ENCODE measurements around the gene BDKRB1. TPM values are rescaled to one million over a fixed set of nuclear protein-coding genes. Genes with fewer than 3 reads are reported as not detected.

BDKRB1 gene
- total RNA-seq, 1 donor from 2014 or later: not detected

DNA sequence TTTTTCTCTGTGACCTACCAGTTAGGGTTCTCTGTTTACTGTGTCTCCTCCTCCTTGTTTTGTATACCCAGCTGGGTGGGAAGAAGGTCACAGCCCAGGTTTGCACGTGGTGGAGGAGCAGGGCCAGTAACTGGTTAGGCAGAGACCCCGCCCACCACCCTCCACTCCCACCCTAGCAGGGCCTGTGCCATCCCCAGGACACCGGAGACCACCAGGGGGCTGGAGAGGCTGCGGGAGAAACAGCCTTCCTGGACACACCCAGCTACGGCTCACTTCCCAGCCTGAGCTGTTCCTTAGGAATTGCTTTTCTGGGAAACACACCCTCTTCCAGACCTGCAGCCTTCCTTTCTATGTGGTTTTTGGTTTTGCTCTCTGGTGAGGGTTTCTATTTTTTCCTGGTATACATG lies 30.3 kb upstream of the BDKRB1 start:
- peak overlapping the region in 1 of 2 donors; percentile 16 for H3K27ac ChIP-seq
- no peaks in the 10 kb centered on the region for H3K9me3 ChIP-seq
- TF ChIP-seq, protein P1, sequence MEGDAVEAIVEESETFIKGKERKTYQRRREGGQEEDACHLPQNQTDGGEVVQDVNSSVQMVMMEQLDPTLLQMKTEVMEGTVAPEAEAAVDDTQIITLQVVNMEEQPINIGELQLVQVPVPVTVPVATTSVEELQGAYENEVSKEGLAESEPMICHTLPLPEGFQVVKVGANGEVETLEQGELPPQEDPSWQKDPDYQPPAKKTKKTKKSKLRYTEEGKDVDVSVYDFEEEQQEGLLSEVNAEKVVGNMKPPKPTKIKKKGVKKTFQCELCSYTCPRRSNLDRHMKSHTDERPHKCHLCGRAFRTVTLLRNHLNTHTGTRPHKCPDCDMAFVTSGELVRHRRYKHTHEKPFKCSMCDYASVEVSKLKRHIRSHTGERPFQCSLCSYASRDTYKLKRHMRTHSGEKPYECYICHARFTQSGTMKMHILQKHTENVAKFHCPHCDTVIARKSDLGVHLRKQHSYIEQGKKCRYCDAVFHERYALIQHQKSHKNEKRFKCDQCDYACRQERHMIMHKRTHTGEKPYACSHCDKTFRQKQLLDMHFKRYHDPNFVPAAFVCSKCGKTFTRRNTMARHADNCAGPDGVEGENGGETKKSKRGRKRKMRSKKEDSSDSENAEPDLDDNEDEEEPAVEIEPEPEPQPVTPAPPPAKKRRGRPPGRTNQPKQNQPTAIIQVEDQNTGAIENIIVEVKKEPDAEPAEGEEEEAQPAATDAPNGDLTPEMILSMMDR (IDR thresholded peaks at IDR 0.05): no peak
- no peaks in the 10 kb centered on the region for H3K27me3 ChIP-seq
- intact Hi-C loops (cut with DNase I): no loop called here
- no peaks in the 10 kb centered on the region for H3K4me1 ChIP-seq
- no peak overlapping the region for H3K4me3 ChIP-seq
- DNase-seq (ENCODE audit: low spot score in 2 of 2): no peak
- no peaks in the 10 kb centered on the region for H3K36me3 ChIP-seq

DNA sequence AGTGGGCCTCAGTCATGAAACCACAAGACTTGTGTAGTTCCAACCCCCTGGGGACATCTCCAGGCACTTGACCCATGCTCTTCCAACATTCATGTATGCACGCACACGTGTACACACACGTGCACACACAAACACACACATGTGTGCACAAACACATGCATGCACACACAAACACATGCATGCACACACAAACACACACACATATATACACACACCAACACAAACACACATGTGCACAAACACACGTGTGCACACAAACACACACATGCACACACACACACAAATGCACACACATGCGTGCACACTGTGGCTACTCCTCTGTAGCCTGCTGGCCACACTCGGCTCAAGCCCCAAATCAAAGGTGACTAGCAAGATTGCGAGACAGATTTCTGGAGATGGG lies 28.6 kb upstream of the BDKRB1 start:
- intact Hi-C loops (cut with DNase I): no loop called here
- Histone ChIP-seq H3K4me1 (no peaks in the 10 kb centered on the region), H3K36me3 (no peaks in the 10 kb centered on the region), H3K27me3 (no peaks in the 10 kb centered on the region), H3K9me3 (no peaks in the 10 kb centered on the region), H3K4me3 (no peak overlapping the region), H3K27ac (no peak overlapping the region)
- TF ChIP-seq, protein P1 (IDR thresholded peaks at IDR 0.05): no peak
- no peak for DNase-seq (ENCODE audit: low spot score in 2 of 2)

DNA sequence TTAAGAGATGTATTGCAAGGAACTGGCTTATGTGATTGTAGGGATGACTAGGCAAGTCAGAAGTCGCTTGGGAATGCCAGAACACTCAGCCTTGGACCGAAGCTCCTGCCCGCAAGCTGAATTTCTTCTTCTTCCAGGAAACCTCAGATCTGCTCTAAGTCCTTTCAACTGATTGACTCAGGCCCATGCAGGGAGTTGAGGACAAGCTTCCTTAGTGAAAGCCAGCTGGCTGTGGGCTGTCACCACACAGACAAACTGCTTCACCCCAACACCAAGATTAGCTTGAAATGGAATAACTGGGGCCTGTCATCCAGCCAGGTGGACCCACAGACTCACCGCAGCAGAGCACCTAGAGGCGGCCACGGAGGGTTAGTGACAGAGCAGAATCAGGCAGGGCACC lies 26.7 kb upstream of the BDKRB1 start:
- Histone ChIP-seq H3K27ac (no peak overlapping the region), H3K4me3 (no peak overlapping the region), H3K4me1 (no peaks in the 10 kb centered on the region), H3K36me3 (no peaks in the 10 kb centered on the region), H3K9me3 (no peaks in the 10 kb centered on the region), H3K27me3 (no peaks in the 10 kb centered on the region)
- TF ChIP-seq, protein P1 (IDR thresholded peaks at IDR 0.05): no peak
- intact Hi-C loops (cut with DNase I): no loop called here
- DNase-seq (ENCODE audit: low spot score in 2 of 2): no peak

DNA sequence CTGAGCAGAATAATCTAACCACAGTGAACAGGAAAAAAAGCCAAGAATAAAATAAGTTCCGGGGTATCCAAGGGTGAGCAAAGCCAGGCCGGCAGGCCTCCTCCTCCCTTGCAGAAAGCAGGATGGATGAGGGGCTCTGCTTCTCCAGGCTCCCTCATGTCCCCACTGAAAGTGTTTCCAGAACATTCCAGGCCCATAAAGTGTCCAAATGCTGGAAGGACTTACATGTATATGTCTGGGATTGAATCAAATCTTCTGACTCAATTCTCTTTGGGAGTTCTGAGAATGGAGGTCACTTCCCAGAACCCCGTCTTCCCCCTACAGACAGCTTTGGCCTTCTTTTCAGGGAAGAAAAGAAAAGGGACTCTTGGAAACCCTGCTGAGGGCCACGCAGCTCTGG lies 25.0 kb upstream of the BDKRB1 start:
- no peaks in the 10 kb centered on the region for H3K36me3 ChIP-seq
- DNase-seq (ENCODE audit: low spot score in 2 of 2): no peak
- intact Hi-C loops (cut with DNase I): no loop called here
- H3K27me3 ChIP-seq: no peaks in the 10 kb centered on the region
- no peaks in the 10 kb centered on the region for H3K9me3 ChIP-seq
- H3K4me1 ChIP-seq: no peaks in the 10 kb centered on the region
- H3K27ac ChIP-seq: no peak overlapping the region
- TF ChIP-seq, protein P1 (IDR thresholded peaks at IDR 0.05): no peak
- H3K4me3 ChIP-seq: no peak overlapping the region

DNA sequence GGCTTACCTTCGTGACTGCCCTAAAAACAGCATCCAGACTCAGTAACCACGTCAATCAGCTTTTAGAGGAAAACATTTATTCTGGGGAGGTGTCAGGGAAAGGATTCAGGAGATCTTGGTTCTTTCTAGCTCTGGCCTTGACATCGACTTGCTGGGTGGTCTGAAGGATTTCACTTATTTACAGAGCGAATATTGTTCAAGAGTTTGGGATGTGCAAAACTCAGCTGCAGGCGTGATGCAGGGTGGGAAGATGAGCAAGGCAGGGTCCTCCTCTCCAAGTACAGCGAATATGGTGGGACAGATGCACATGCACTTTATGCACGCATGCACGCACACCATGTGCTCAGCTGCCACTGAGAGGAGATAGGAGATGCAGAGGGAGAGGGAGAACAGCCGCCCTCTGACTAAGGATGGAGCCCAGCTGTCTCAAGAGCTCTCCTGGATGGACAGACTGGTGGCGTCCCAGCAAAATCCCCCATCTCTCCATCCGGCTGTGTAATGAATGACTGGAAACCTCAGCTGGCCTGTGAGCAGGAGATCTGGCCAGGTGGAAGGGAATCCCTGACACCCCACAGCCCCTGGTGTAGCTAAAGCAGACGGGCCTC lies 24.4 kb upstream of the BDKRB1 start:
- H3K4me1 ChIP-seq: no peaks in the 10 kb centered on the region
- H3K27me3 ChIP-seq: no peaks in the 10 kb centered on the region
- no peak overlapping the region for H3K4me3 ChIP-seq
- intact Hi-C loops (cut with DNase I): no loop called here
- H3K9me3 ChIP-seq: no peaks in the 10 kb centered on the region
- H3K36me3 ChIP-seq: no peaks in the 10 kb centered on the region
- TF ChIP-seq, protein P1 (IDR thresholded peaks at IDR 0.05): no peak
- no peak overlapping the region for H3K27ac ChIP-seq
- no peak for DNase-seq (ENCODE audit: low spot score in 2 of 2)

DNA sequence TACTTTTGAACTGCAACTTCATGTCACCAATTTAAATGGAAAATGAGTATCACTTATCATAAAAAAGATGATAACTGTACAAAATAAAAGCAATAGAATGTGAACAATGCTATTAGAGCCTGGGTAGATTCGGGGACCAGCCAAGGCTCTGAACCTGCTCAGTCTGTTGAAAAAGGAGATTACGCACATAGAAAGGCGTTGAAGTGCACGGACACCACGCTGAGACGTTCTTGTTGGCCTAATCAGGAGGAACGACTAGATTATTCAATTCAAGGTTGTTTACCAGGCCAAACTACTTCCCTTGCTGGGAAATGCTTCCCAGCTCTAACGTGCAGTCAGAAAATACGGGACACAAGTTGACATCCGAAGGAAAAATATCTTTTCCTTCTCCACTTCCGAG lies 23.5 kb upstream of the BDKRB1 start:
- no peak for DNase-seq (ENCODE audit: low spot score in 2 of 2)
- no peaks in the 10 kb centered on the region for H3K27me3 ChIP-seq

More for the DNA sequence above, 23.5 kb upstream of the BDKRB1 start:
- Histone ChIP-seq H3K36me3 (no peaks in the 10 kb centered on the region), H3K9me3 (no peaks in the 10 kb centered on the region), H3K27ac (no peak overlapping the region), H3K4me3 (no peak overlapping the region), H3K4me1 (no peaks in the 10 kb centered on the region)
- intact Hi-C loops (cut with DNase I): no loop called here
- TF ChIP-seq, protein P1 (IDR thresholded peaks at IDR 0.05): no peak

All from ascending aorta (tissue), 2 donors.